AML-193 (cell line): Measurements from ENCODE around the gene S100A4.
"Not testable (repeated sequence)": the region's sequence is repeated elsewhere in the genome, so short reads cannot be mapped to it uniquely, and the experiment has no call there.

Experiments
- DNase-seq, 2 experiments: peaks; one replicate each; lab custom pipeline; 2025; lab: John Stamatoyannopoulos, UW

Gene S100A4

GRCh38 chr1:153533689-153534201 is 11.9 kb downstream of the S100A4 start:
- no peak for DNase-seq

GRCh38 chr1:153532769-153533599 is 12.6 kb downstream of the S100A4 start:
- peak; percentile 63 to 71 for DNase-seq

GRCh38 chr1:153532181-153532580 is 13.4 kb downstream of the S100A4 start:
- DNase-seq: peak in 1 of 2 experiments; percentile 5

- no peak for DNase-seq
Measured at GRCh38 chr1:153531638-153532037, 14.0 kb downstream of the S100A4 start.

GRCh38 chr1:153527683-153528040 is 17.9 kb downstream of the S100A4 start:
- no peak for DNase-seq

GRCh38 chr1:153527023-153527682 is 18.5 kb downstream of the S100A4 start:
- DNase-seq: no peak

- DNase-seq: no peak
Measured at GRCh38 chr1:153526132-153526543, 19.5 kb downstream of the S100A4 start.

GRCh38 chr1:153525088-153525728 is 20.4 kb downstream of the S100A4 start:
- DNase-seq: no peak

- not testable (repeated sequence) for DNase-seq
Measured at GRCh38 chr1:153522353-153523048, 23.1 kb downstream of the S100A4 start.

GRCh38 chr1:153521808-153522207 is 23.8 kb downstream of the S100A4 start:
- not testable (repeated sequence) for DNase-seq

GRCh38 chr1:153520818-153521476 is 24.7 kb downstream of the S100A4 start:
- DNase-seq: no peak

- not testable (repeated sequence) for DNase-seq
Measured at GRCh38 chr1:153520137-153520691, 25.4 kb downstream of the S100A4 start.

GRCh38 chr1:153519242-153519641 is 26.4 kb downstream of the S100A4 start:
- DNase-seq: no peak

- DNase-seq: peak; percentile 43 to 61
Measured at GRCh38 chr1:153515504-153516394, 29.9 kb downstream of the S100A4 start.

- no peak for DNase-seq
Measured at GRCh38 chr1:153513666-153514065, 31.9 kb downstream of the S100A4 start.

- DNase-seq: peak in 1 of 2 experiments; percentile 5
Measured at GRCh38 chr1:153513023-153513422, 32.6 kb downstream of the S100A4 start.

GRCh38 chr1:153510984-153511410 is 34.6 kb downstream of the S100A4 start:
- peak; percentile 69 to 73 for DNase-seq

GRCh38 chr1:153509729-153510354 is 35.8 kb downstream of the S100A4 start:
- peak; percentile 57 to 62 for DNase-seq

- DNase-seq: no peak
Measured at GRCh38 chr1:153509036-153509435, 36.6 kb downstream of the S100A4 start.
